ENCODE results near the gene PTGDR. TPM values are rescaled to one million over a fixed set of nuclear protein-coding genes. Genes with fewer than 3 reads are reported as not detected.

The PTGDR gene, protein sequence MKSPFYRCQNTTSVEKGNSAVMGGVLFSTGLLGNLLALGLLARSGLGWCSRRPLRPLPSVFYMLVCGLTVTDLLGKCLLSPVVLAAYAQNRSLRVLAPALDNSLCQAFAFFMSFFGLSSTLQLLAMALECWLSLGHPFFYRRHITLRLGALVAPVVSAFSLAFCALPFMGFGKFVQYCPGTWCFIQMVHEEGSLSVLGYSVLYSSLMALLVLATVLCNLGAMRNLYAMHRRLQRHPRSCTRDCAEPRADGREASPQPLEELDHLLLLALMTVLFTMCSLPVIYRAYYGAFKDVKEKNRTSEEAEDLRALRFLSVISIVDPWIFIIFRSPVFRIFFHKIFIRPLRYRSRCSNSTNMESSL
- polyA plus RNA-seq (2011; rRNA removed) (not detected in 2 replicates), polyA plus RNA-seq (2017; fragmentation: RNase III; extraction: RNeasy Plus Mini Kit Qiagen cat#74134 plus additional on column Dnase treatment) (not detected in 3 replicates), polyA minus RNA-seq (2011; rRNA and poly(A)+ RNA removed) (not detected in 2 replicates)
- polyA plus RNA-seq (2012; cell fraction: cytosol; rRNA removed), result not detected in 2 replicates
- not detected in 2 replicates for polyA plus RNA-seq (2012; cell fraction: nucleus; rRNA removed)

DNA sequence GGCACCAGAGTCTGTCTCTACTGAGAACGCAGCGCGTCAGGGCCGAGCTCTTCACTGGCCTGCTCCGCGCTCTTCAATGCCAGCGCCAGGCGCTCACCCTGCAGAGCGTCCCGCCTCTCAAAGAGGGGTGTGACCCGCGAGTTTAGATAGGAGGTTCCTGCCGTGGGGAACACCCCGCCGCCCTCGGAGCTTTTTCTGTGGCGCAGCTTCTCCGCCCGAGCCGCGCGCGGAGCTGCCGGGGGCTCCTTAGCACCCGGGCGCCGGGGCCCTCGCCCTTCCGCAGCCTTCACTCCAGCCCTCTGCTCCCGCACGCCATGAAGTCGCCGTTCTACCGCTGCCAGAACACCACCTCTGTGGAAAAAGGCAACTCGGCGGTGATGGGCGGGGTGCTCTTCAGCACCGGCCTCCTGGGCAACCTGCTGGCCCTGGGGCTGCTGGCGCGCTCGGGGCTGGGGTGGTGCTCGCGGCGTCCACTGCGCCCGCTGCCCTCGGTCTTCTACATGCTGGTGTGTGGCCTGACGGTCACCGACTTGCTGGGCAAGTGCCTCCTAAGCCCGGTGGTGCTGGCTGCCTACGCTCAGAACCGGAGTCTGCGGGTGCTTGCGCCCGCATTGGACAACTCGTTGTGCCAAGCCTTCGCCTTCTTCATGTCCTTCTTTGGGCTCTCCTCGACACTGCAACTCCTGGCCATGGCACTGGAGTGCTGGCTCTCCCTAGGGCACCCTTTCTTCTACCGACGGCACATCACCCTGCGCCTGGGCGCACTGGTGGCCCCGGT lies at the start of gene PTGDR:
Gene PTGDR, plus strand, starts transcription at position 198 of the 778 bp plus-strand sequence. Its CDS starts 117 bp downstream, at position 315.
- 71% methylated on average over 59 of the region's 63 CpGs for WGBS (ENCODE audit: missing lambda C conversion rate)
- no peak for FAIRE-seq
- ChIA-PET CTCF (interaction anchor here (1.1 to 1.4 kb wide), 2 partner anchors 9 to 31 kb away, joined by 3 to 4 read pairs; no protein-coding TSS in a partner anchor), POLR2A (no interaction called here)
- H3K9me3 ChIP-seq, result no peaks in the 10 kb centered on the region
- H3K4me3 ChIP-seq, result no peak within 1 kb of the TSS
- DNase-seq (ENCODE audit: low read depth in 1 of 2, low spot score in 1 of 2), result no peak
- no peak within 1 kb of the TSS for H3K27ac ChIP-seq
- no peak within 1 kb of the TSS for H3K4me2 ChIP-seq
- TF ChIP-seq RAD21 (conservative IDR thresholded peaks at IDR 0.05 in 1 of 2, IDR thresholded peaks at IDR 0.05 in 1 of 2) (no peak), ZFP36 (IDR thresholded peaks at IDR 0.05; ENCODE audit: borderline replicate concordance, partially characterized antibody) (no peak), RARB (CRISPR knock-in tag; IDR thresholded peaks at IDR 0.05) (no peak), KDM1A (IDR thresholded peaks at IDR 0.05; ENCODE audit: low read depth) (no peak), POLR2AphosphoS2 (conservative IDR thresholded peaks at IDR 0.05; ENCODE audit: low read length) (no peak)
- TF ChIP-seq, protein P1, sequence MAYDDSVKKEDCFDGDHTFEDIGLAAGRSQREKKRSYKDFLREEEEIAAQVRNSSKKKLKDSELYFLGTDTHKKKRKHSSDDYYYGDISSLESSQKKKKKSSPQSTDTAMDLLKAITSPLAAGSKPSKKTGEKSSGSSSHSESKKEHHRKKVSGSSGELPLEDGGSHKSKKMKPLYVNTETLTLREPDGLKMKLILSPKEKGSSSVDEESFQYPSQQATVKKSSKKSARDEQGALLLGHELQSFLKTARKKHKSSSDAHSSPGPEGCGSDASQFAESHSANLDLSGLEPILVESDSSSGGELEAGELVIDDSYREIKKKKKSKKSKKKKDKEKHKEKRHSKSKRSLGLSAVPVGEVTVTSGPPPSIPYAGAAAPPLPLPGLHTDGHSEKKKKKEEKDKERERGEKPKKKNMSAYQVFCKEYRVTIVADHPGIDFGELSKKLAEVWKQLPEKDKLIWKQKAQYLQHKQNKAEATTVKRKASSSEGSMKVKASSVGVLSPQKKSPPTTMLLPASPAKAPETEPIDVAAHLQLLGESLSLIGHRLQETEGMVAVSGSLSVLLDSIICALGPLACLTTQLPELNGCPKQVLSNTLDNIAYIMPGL (CRISPR knock-in tag; IDR thresholded peaks at IDR 0.05; ENCODE audit: borderline replicate concordance), result no peak
- H3K4me1 ChIP-seq, result no peaks in the 10 kb centered on the region
- ATAC-seq, result peak in 1 of 2 experiments; percentile 24; a peak in 1 of 6 replicates

DNA sequence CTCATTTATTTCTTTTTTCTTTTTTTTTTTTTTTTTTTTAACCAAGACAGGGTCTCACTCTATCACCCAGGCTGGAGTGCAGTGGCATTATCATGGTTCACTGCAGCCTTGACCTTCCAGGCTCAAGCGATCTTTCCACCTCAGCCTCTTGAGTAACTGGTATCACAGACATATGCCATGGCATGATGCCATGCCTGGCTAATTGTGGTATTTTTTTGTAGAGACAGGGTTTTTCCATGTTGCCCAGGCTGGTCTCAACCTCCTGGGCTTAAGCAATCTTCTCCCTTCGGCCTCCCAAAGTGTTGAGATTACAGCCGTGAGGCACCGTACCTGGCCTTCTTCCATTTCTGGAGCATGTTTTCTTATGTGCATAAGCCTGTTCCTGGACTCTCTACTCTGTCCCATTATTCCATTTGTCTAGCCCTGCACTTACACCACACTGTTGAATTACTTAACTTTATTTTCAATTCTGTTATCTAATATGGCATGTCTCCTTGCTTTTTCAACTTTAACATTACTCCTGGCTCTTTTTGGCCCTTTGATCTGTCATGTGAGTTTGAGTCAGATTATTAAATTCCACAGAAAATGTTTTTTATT lies 47.9 kb upstream of the PTGDR start:
- ChIA-PET POLR2A (no interaction called here), CTCF (no interaction called here)
- H3K27ac ChIP-seq, result no peak overlapping the region
- no peak overlapping the region for H3K4me2 ChIP-seq
- no peaks in the 10 kb centered on the region for H3K4me1 ChIP-seq
- FAIRE-seq (no peak), ATAC-seq (no peak), DNase-seq (ENCODE audit: low read depth in 1 of 2, low spot score in 1 of 2) (no peak)
- H3K4me3 ChIP-seq, result no peak overlapping the region
- WGBS (ENCODE audit: missing lambda C conversion rate), result 78% methylated on average over 4 of the region's 4 CpGs
- no peaks in the 10 kb centered on the region for H3K9me3 ChIP-seq
- TF ChIP-seq FOXS1 (CRISPR knock-in tag; IDR thresholded peaks at IDR 0.05) (no peak), HDAC2 (IDR thresholded peaks at IDR 0.05) (no peak), FOSL2 (IDR thresholded peaks at IDR 0.05) (no peak), FOSL2 (CRISPR knock-in tag; IDR thresholded peaks at IDR 0.05) (no peak), TFCP2L1 (CRISPR knock-in tag; IDR thresholded peaks at IDR 0.05) (no peak), ZFP36 (IDR thresholded peaks at IDR 0.05; ENCODE audit: borderline replicate concordance, partially characterized antibody) (no peak), HOXB13 (CRISPR knock-in tag; IDR thresholded peaks at IDR 0.05; ENCODE audit: low read depth) (no peak), SMC3 (IDR thresholded peaks at IDR 0.05) (no peak), NPAS2 (CRISPR knock-in tag; IDR thresholded peaks at IDR 0.05; ENCODE audit: borderline replicate concordance) (no peak), FOSB (CRISPR knock-in tag; IDR thresholded peaks at IDR 0.05) (no peak), RFX5 (IDR thresholded peaks at IDR 0.05) (no peak), CBX8 (IDR thresholded peaks at IDR 0.05) (no peak), ZNF302 (CRISPR knock-in tag; IDR thresholded peaks at IDR 0.05) (no peak)
- TF ChIP-seq, protein P2, sequence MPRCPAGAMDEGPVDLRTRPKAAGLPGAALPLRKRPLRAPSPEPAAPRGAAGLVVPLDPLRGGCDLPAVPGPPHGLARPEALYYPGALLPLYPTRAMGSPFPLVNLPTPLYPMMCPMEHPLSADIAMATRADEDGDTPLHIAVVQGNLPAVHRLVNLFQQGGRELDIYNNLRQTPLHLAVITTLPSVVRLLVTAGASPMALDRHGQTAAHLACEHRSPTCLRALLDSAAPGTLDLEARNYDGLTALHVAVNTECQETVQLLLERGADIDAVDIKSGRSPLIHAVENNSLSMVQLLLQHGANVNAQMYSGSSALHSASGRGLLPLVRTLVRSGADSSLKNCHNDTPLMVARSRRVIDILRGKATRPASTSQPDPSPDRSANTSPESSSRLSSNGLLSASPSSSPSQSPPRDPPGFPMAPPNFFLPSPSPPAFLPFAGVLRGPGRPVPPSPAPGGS (IDR thresholded peaks at IDR 0.05), result no peak
- TF ChIP-seq, protein P3, sequence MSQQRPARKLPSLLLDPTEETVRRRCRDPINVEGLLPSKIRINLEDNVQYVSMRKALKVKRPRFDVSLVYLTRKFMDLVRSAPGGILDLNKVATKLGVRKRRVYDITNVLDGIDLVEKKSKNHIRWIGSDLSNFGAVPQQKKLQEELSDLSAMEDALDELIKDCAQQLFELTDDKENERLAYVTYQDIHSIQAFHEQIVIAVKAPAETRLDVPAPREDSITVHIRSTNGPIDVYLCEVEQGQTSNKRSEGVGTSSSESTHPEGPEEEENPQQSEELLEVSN (IDR thresholded peaks at IDR 0.05; ENCODE audit: borderline replicate concordance, low read depth), result no peak
- TF ChIP-seq, protein P4, sequence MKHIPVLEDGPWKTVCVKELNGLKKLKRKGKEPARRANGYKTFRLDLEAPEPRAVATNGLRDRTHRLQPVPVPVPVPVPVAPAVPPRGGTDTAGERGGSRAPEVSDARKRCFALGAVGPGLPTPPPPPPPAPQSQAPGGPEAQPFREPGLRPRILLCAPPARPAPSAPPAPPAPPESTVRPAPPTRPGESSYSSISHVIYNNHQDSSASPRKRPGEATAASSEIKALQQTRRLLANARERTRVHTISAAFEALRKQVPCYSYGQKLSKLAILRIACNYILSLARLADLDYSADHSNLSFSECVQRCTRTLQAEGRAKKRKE (CRISPR knock-in tag; IDR thresholded peaks at IDR 0.05; ENCODE audit: low read depth), result no peak
- TF ChIP-seq, protein P5, sequence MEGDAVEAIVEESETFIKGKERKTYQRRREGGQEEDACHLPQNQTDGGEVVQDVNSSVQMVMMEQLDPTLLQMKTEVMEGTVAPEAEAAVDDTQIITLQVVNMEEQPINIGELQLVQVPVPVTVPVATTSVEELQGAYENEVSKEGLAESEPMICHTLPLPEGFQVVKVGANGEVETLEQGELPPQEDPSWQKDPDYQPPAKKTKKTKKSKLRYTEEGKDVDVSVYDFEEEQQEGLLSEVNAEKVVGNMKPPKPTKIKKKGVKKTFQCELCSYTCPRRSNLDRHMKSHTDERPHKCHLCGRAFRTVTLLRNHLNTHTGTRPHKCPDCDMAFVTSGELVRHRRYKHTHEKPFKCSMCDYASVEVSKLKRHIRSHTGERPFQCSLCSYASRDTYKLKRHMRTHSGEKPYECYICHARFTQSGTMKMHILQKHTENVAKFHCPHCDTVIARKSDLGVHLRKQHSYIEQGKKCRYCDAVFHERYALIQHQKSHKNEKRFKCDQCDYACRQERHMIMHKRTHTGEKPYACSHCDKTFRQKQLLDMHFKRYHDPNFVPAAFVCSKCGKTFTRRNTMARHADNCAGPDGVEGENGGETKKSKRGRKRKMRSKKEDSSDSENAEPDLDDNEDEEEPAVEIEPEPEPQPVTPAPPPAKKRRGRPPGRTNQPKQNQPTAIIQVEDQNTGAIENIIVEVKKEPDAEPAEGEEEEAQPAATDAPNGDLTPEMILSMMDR (IDR thresholded peaks at IDR 0.05), result no peak
- TF ChIP-seq, protein P1 (CRISPR knock-in tag; IDR thresholded peaks at IDR 0.05; ENCODE audit: borderline replicate concordance), result no peak
- TF ChIP-seq, protein P6, sequence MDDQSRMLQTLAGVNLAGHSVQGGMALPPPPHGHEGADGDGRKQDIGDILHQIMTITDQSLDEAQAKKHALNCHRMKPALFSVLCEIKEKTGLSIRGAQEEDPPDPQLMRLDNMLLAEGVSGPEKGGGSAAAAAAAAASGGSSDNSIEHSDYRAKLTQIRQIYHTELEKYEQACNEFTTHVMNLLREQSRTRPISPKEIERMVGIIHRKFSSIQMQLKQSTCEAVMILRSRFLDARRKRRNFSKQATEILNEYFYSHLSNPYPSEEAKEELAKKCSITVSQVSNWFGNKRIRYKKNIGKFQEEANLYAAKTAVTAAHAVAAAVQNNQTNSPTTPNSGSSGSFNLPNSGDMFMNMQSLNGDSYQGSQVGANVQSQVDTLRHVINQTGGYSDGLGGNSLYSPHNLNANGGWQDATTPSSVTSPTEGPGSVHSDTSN (IDR thresholded peaks at IDR 0.05), result no peak

Data from A549 (cell line).